NAMALWA (cell line): Measurements from ENCODE around the gene PDE6D.
"Not testable (repeated sequence)": the region's sequence is repeated elsewhere in the genome, so short reads cannot be mapped to it uniquely, and the experiment has no call there.

Source experiments
- DNase-seq: peaks from one replicate; pipeline ENCODE4 v3.0.0-alpha.2; 2015; ENCODE audit warnings: low spot score

PDE6D gene

DNA sequence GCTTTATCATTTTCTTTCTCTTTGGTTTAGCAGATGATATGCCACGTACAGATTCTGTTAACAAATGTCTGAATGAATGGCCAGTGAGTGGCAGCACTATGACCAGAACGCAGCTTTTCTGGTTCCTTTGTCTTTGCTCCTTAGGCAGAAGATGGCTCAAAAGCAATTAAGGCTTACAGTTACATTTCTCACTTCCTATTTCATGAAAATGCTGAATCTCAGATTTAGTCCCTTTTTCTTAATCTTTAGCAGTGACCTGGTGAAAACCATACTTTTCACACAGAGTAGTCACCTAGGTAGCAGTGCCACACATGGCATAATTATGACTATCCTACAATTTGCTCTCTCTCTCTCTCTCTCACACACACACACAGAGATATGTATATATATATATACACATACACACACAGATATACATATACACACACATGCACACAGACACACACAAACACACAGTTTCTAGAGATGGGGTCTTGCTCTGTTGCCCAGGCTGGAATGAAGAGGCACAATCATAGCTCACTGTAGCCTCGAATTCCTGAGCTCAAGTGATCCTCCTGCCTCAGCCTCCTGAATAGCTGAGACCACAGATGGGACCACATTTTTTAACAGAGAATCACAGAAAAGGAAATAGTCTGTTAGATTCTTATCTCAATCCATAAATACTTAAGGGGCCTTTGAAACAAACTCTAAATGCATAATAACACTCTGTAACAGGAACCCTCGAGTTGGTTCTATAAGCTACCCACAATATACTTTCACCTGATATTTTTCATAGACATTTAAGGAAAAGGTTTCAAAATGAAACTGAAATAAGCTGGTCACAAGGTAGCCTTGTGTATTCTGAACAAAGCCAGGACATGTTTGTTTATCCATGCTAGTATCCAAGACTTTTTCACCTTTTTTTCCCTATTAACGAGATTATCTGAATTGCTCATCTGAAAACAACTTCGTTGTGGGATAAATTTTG lies 11.6 kb downstream of the PDE6D start:
- no peak for DNase-seq

DNA sequence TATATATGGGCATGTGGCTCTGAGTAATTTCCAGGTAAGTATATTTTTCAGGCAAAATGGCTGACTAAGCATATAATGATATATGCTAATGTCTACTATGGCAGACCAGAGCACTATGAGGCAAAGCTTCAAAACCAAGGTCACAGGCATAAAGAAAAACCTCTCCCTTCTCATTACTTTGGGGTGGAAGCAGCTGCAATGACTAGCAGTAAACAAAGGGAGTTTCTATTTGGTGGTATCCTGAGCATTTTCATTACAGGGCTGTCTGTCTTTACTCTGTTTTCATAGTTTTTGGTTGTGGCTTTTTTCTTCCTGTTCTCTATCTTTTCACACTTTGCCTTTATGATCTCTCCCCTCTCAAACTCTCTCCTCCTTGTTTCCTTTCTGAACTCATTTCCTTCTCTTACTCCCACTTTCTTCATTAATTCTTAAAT lies 15.6 kb downstream of the PDE6D start:
- DNase-seq, result peak; percentile 13

DNA sequence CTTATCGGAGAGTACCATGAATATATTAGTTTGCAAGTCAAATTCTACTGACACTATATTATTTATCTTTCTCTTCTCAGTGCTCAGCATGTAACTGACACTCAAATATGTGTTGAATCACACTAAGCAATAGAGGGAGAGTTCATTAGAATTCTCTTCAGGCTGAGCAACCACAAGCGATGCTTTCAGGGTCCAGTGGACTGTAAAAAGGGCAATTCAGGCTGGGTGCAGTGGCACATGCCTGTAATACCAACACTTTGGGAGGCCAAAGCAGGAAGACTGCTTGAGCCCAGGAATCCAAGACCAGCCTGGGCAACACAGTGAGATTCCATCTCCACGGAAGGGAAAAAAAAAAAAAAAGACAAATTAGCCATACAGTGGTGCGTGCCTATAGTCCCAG lies 16.3 kb downstream of the PDE6D start:
- no peak for DNase-seq

DNA sequence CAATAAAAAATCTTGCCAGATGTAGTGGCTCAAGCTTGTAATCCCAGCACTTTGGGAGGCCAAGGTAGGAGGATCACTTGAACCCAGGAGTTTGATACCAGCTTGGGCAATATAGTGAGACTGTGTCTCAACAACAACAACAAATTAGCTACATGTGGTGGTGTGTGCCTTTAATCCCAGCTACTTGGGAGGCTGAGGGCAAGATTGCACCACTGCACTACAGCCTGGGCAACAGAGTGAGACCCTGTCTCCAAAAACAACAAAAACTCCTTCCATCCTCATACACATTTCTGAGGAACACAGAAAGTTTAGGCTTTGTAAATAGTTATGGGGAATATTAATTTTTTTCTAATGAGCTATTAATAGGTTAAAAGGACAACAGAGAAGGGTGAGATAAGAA lies 17.0 kb downstream of the PDE6D start:
- DNase-seq, result no peak

DNA sequence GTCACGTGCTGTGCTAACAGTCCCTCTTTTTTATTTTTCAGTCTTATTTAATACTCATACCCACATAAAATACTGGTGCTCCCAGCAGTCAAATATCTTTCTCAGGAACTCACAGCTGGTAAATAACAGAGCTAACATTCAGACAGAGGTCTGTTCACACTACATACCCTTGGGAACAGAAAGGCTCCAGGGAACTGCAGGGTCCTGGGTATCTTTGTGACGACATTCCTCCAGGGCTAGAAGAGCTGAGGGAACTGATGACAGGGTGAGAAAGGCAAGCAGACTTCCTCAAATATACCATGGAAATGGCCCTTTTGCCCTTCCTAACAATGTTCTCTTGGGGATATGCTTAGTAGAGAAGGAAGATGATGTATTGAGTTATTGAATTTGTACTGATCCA lies 19.3 kb downstream of the PDE6D start:
- DNase-seq, result no peak

DNA sequence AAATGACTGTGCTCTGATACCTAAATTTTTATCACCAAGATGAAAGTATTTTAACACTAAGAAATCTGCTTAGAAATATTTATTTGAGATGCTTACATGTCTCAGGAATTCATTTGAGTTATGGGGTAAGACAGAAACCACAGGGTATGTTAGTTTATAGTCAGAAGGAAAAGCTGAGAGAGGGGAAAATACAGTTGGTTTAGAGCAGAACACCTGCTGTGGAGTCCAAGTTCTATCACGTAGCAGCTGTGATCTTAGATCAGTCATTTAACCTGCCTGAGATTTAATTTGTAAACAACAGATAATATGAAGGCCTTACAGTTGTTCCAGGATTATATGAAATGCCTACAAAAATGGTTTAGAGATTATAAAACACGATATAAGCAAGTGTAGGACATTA lies 29.0 kb downstream of the PDE6D start:
- no peak for DNase-seq

DNA sequence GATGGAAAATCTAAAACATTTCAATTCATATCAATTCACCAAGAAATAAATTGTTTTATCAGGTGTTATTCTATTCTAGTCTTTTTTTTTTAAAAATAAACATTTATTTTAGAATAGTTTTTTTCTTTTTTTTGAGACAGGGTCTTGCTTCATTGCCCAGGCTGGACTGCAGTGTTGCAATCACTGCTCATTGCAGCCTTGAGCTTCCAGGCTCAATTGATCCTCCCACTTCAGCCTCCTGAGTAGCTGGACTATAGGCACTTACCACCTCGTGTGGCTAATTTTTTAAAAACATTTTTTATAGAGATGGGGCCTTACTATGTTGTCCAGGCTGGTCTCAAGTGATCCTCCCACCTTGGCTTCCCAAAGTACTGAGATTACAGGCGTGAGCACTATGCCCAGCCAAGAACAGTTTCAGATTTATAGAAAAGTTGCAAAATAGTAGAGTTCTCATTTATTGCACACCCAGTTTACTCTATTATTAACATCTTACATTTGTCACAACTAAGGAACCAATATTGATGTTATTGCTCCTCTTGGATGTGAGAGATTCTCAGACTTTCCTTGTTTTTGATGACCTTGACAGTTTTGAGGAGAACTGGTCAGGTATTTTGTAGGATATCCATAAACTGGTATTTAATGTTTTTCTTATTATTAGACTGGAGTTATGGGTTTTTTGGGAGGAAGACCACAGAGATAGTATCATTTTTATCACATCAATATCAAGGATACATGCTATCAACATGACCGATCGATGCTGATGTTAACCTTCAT lies 29.9 kb downstream of the PDE6D start:
- no peak for DNase-seq

DNA sequence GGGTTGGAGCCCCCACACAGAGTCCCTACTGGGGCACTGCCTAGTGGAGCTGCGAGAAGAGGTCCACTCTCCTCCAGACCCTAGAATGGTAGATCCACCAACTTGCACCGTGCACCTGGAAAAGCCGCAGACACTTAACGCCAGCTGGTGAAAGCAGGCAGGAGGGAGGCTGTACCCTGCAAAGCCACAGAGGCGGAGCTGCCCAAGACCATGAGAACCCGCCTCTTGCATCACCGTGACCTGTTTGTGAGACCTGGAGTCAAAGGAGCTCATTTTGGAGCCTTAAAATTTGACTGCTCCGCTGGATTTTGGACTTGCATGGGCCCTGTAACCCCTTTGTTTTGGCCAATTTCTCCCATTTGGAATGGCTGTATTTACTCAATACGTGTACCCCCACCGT lies 32.1 kb downstream of the PDE6D start:
- DNase-seq, result not testable (repeated sequence)

DNA sequence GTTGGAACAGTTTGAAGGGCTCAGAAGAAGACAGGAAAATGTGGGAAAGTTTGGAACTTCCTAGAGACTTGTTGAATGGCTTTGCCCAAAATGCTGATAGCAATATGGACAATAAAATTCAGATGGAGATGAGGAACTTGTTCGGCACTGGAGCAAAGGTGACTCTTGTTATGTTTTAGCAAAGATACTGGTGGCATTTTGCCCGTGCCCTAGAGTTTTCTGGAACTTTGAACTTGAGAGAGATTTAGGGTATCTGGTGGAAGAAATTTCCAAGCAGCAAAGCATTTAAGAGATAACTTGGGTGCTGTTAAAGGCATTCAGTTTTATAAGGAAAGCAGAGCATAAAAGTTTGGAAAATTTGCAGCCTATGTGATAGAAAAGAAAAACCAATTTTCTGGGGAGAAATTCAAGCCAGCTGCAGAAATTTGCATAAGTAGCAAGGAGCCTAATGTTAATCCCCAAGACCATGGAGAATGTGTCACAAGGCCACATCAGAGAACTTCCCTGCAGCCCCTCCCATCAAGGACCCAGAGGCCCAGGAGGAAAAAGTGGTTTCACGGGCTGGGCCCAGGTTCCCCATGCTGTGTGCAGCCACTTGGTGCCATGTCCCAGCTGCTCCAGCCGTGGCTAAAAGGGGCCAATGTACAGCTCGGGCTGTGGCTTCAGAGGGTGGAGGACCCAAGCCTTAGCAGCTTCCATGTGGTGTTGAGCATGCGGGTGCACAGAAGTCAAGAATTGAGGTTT lies 32.8 kb downstream of the PDE6D start:
- not testable (repeated sequence) for DNase-seq

DNA sequence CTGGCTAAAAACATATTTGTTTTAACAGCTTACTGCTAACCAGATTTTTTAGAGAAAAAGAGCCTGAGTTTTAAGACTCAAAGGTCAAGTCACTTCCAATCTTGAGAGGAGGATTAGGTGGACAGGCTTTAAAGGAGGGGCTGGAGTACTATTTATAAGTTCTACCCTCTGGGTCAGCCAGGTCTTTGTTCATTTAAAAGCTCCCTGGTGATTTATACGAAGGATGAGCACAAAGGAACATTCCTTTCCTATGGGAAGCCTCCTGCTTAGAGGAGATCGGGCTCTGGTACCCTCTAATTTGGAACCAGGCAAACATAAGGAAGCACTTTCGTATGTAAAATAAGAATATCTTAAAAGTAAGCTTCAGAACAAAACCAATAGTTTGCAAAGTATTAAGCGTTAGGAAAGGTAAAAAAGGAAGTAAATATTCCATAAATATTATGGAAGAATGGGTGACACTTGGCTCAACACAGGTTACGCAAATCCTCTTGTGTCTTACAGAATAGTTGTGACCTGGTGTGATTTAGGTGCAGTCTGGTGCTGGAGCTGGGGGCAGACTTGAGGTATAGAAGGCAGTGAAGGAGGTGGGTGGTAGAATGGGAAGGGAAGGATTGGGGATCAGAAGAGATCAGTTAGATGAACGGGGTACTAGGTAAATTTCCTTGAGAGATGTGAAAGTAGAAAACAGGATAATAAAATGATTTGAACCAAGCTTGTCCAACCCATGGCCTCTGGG lies 35.6 kb downstream of the PDE6D start:
- DNase-seq, result no peak

DNA sequence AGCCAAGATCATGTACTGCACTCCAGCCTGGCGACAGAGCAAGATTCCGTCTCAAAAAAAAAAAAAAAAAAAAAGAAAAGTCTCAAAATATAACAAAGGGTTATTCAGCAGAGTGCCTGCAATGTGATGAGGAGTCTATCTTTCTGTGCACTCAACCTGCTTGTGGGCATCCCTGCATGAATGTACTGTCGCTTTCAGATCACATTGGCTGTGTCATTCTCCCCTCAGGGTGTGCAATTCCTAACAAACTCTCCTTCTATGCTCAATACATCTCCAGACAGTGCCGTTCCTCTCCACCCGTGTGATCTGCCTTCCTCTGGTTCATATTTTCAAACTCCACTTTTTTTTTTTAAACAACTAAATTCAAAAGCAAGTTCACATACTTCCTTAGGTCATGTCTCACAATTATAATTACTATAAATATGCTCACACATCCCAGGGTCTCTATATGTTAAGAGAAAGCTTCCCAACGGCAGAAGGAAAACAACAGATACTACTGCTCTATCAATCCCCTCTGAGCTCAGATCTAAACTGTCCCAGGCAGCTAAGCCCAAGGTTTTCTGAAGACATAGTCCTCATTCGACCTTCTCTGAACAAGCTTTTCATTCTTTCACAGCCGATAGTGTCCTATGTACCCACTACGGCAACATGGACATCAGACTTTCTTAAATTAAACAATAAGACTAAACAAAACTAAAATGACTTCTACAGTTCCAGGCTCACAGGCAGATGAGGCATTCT lies 37.5 kb downstream of the PDE6D start:
- no peak for DNase-seq

DNA sequence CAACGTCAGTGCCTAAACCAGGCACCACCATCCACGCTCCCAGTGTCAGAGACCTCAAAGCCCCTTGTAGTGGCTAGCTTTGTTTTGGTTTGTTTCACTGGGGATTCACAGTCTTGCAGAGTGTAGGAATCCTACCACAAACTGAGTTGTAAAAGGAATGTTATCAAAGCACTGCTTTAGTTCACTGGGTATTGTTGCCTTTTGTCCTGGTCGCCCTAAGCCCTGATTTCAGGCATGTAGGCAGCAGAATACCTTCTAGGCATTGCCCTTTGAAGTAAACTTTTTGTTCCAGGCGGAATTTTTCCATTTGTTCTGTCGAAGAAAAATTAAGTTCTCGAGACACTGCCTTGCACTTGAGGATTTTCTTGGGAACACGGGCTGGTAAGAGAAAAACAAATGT lies 43.3 kb downstream of the PDE6D start:
- no peak for DNase-seq

DNA sequence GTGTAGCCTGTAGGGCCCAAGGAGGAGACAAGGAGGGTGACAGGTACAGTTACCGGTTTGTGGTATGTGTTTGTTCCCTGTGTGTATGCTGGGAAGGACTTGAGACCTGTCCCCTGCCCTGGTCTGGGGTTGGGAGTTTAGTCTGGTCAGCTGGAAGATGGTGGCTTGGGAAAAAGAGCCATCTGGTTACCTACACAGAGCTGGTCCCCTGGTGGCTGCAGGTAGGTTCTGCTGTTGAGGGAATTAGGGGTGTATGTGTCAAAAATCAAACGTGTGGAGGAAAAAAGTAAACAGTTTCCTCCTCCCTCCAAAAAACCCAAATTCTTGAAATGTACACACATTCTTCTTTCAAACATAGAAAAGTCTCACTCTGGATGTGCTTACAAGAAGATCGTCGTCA lies 48.5 kb downstream of the PDE6D start:
- DNase-seq, result no peak

DNA sequence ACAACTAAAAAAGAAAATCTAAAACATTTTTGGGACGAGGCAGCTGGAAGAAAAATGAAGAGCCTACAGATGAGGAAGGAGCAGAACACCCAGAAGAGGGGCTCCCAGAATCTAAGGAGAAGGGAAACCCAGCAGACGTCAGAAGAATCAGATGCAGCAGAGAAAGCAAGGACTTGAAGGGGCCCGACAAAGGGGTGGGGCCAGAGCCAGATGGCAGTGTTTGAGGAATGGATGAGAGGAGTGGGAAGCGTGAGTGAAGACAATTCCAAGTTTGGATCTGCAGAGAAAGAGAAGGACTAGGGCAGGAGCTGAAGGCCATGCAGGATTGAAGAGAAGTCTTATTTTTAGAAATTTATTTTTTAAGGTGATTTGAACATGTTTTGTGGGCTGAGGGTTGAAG lies 53.5 kb downstream of the PDE6D start:
- DNase-seq, result no peak

DNA sequence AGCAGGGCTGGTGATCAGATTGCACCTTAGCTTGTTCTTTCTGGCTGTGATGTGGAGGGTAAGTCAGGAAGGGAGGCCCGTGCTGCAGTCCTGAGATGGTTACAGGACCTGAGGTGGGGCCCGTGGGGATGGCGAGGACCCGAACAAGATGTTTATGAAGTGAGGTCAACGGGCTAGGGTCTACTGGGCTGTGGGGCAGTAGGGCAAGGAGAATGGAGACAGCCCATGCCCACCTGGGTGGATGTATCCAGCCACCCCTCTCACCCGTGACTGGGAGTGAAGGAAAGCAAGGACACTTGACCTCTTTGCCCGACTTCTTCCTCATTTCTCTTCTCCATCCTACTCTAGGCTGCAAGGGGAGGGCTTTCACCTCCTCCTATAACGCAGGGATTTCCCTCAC lies 54.8 kb downstream of the PDE6D start:
- DNase-seq, result no peak

DNA sequence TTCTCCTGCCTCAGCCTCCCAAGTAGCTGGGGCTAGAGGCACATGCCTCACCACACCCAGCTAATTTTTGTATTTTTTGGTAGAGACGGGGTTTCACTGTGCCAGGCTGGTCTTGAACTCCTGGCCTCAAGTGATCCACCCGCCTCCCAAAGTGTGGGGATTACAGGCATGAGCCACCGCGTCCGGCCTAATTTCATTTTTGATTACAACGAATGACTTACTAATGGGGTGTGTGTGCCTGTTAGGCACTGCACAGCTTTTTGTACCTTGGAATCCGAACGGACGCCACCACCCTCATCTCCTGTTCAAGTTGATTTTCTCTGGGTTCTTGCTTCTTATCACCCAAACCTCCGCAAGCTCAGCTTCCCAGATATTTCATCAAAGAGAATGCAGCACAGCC lies 55.6 kb downstream of the PDE6D start:
- DNase-seq, result no peak

DNA sequence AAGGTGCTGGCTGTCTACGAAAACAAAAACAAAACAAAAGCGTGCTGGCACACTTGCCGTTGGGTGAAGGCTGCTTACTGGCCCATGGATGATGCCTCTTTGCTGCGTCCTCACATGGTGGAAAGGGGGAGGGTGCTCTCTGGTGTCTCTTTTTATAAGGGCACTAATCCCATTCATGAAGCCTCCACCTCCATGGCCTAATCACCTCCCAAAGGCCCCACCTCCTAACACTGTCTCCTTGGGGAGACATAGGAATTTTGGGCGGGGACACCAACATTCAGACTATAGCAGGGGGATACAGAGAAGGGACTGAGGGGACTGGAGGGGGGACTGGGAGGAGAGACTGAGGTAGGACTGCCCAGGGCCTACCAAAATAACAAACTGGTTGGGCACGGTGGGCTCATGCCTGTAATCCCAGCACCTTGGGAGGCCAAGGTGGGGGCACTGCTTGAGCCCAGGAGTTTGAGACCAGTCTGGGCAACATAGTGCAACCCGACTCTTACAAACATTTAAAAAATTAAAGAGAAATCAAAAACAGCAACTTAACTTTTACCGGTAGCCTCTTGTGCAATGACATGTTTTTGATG lies 58.3 kb downstream of the PDE6D start:
- no peak for DNase-seq

DNA sequence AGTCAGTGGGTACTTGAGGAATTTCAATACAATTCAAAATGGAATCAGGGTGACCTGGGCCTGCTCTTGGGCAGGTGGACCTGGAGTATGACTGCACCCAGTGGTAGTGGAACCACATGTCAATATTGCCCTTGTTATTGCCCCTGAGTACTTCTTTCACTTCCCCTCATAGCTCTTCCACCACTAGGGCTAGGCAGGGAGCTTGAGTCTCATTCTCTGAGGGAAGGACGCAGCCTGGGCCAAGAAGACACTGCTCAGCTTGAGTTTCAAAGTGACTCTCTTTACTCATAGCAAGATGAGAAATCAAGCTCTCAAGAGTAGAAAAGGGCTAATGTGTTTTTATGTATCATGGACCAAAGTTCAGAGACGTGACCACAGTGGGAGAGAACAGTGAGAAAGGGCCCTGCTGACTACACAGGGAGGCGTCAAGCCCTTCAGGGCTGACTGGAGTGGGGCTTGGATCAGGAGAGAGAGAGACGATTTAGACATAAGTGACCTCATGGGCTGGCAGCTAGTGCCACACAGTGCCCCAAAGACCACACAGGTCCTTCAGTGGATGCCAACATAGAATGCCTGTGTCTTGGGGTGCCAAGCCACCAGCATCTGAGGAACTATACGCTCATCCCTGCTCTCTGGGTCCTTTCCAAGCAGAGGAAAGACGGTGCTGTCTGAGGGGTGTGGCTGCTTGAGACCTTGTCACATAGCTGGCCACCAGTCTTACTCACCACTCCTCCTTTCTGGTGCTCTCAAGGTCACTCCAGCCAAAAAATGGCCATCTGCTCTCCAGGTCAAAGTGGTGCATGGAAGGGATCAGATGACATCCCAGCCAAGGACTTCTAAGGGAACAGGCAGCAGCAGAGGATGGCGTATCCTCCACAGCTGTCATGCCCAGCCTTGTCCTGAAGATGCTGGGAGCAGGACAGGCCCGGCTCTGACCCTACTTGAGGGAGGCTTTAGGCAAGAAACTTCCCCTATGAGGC lies 59.8 kb downstream of the PDE6D start:
- peak; percentile 56 for DNase-seq

DNA sequence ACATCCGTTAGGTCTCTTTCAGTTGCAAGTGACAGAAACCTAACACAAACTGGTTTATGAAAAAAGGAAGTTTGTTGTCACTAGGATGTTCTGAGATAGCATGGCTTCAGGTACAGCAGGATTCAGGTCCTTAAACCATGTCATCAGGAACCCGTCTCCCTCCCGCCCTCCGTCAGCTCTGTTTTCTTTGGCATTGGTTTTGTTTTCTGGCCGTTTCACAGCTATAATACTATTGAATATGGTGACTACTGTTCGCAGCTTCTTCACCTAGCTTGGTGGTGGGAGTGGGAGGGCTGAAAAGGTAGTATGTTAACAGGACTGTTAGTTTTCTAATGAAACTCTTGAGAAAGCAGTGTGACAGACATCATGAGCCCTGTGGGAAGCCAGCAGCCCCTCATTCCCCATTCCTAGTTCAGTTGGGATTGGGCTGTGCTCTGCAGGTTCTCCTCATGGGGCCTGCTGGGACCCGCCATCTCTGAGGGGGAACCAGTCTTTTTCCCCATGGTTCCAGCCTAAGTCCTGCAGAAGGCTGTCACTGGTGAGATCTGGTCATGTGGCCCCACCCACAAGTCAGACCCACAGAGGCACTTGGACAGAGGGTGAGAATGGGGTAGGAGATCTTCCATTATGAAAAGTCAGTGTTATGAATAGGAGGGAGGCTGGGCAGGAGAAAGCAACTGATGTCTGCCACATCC lies 60.6 kb downstream of the PDE6D start:
- DNase-seq, result no peak
